Measurements from ENCODE around the gene TULP1.

Gene TULP1

DNA sequence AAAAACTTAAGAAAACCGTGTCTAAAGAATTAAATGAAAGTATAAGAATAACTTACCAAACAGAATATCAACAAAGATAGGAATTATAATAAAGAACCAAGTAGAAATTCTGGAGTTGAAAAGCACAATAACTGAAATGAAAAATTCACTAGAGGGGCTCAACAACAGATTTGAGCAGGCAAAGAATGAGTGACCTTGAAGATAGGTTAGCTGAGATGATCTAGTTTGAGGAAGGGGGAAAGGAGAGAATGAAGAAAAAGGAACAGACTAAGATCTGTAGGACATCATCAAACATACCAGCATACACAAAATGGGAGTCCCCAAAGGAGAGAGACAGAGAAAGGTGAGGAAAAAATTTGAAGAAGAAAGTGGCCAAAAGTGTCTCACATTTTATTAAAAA lies 37.7 kb upstream of the TULP1 start:
- TF ChIP-seq, protein P1, sequence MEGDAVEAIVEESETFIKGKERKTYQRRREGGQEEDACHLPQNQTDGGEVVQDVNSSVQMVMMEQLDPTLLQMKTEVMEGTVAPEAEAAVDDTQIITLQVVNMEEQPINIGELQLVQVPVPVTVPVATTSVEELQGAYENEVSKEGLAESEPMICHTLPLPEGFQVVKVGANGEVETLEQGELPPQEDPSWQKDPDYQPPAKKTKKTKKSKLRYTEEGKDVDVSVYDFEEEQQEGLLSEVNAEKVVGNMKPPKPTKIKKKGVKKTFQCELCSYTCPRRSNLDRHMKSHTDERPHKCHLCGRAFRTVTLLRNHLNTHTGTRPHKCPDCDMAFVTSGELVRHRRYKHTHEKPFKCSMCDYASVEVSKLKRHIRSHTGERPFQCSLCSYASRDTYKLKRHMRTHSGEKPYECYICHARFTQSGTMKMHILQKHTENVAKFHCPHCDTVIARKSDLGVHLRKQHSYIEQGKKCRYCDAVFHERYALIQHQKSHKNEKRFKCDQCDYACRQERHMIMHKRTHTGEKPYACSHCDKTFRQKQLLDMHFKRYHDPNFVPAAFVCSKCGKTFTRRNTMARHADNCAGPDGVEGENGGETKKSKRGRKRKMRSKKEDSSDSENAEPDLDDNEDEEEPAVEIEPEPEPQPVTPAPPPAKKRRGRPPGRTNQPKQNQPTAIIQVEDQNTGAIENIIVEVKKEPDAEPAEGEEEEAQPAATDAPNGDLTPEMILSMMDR (IDR thresholded peaks at IDR 0.05), result no peak

- TF ChIP-seq, protein P1 (IDR thresholded peaks at IDR 0.05), result no peak
These were observed 35.0 kb upstream of the TULP1 start for GRCh38 chr6:35547676-35548075.

- TF ChIP-seq, protein P1 (IDR thresholded peaks at IDR 0.05), result no peak
These were observed 32.2 kb upstream of the TULP1 start for GRCh38 chr6:35544769-35545361.

- TF ChIP-seq, protein P1 (IDR thresholded peaks at IDR 0.05), result no peak
These were observed 30.9 kb upstream of the TULP1 start for GRCh38 chr6:35543459-35544193.

DNA sequence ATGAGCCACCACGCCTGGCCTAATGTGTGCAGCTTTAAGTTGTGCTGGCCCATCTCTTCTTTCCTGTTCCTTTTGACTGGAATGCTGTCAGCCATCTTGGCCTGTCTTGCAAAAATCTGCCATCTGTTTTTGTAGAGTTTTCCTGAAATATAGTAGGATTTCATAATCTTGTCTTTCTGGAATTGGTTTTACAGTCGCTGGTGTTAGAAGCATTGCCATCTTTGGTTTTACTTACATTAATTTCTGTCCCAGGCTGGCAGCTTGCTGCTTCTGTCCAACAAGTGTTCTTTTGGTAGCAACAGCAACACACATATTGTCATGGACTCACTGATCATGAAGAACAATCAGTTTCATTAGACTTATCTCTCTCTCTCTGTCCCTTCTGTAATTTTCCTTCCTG lies 29.1 kb upstream of the TULP1 start:
- TF ChIP-seq, protein P1 (IDR thresholded peaks at IDR 0.05), result no peak

- TF ChIP-seq, protein P1 (IDR thresholded peaks at IDR 0.05), result no peak
These were observed 26.5 kb upstream of the TULP1 start for GRCh38 chr6:35539223-35539622.

GRCh38 chr6:35534407-35535170 lies 21.9 kb upstream of the TULP1 start:
- TF ChIP-seq, protein P1 (IDR thresholded peaks at IDR 0.05), result no peak
